HAP-1 (cell line): ENCODE measurements around the gene ERMAP.

ENCODE experiments used
- DNase-seq, 2 experiments: peaks; one replicate each; pipeline ENCODE4 v3.0.0-alpha.2; 2016 to 2020; ENCODE audit warnings: low spot score in 2 of 2
- H3K27me3 ChIP-seq: fragments of 250-450 bp; sonication (Bioruptor Pico); 2 replicates; pipeline ENCODE4 v1.5.1; 2020; ENCODE audit warnings: low read depth, mild to moderate bottlenecking, moderate library complexity
- H3K36me3 ChIP-seq: fragments of 250-450 bp; sonication (Bioruptor Pico); replicated peaks from 2 replicates; pipeline ENCODE4 v1.5.1; 2020; ENCODE audit warnings: mild to moderate bottlenecking
- H3K4me1 ChIP-seq: fragments of 250-450 bp; sonication (Bioruptor Pico); 2 replicates; pipeline ENCODE4 v1.5.1; 2020; ENCODE audit warnings: mild to moderate bottlenecking
- H3K4me3 ChIP-seq: fragments of 250-450 bp; sonication (Bioruptor Pico); 2 replicates; pipeline ENCODE4 v1.5.1; 2020; ENCODE audit warnings: mild to moderate bottlenecking, moderate library complexity
- H3K9me3 ChIP-seq: fragments of 250-450 bp; sonication (Bioruptor Pico); 2 replicates; pipeline ENCODE4 v1.5.1; 2020; ENCODE audit warnings: mild to moderate bottlenecking, moderate library complexity
- in situ Hi-C: fragments of 300-500 bp; cut with MboI; formaldehyde crosslinking; loops from 3 replicates; pipeline ENCODE4 v1.14.3; 2020; ENCODE audit warnings: low sequenced_read_pairs, inconsistent platforms, mixed read lengths

Gene ERMAP

DNA sequence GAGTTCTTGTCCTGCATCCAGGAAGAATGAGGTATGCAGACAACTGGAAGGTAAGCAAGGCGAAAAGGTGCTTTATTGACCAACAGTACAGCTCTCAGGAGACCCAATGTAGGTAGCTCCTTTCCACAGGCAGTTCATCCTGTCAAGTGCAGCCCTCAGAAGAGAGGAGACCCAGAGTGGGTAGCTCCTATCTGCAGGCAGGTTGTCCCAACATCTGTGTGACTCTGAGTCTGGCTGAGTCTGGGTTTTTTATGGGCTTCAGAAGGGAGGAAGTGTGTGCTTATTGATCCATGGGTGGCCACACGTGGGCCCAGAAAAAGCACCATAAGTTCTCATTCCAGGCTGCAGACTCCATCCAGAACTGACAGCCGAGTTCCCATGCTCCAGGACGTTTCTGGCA is 63.5 kb downstream of the ERMAP start:
- DNase-seq = no peak
- H3K4me1 ChIP-seq = no peaks in the 10 kb centered on the region
- in situ Hi-C loops = no loop called here
- no peaks in the 10 kb centered on the region; the same call in 1 of the 2 replicates for H3K27me3 ChIP-seq
- no peaks in the 10 kb centered on the region for H3K9me3 ChIP-seq
- no peak overlapping the region for H3K4me3 ChIP-seq
- no peaks in the 10 kb centered on the region for H3K36me3 ChIP-seq

DNA sequence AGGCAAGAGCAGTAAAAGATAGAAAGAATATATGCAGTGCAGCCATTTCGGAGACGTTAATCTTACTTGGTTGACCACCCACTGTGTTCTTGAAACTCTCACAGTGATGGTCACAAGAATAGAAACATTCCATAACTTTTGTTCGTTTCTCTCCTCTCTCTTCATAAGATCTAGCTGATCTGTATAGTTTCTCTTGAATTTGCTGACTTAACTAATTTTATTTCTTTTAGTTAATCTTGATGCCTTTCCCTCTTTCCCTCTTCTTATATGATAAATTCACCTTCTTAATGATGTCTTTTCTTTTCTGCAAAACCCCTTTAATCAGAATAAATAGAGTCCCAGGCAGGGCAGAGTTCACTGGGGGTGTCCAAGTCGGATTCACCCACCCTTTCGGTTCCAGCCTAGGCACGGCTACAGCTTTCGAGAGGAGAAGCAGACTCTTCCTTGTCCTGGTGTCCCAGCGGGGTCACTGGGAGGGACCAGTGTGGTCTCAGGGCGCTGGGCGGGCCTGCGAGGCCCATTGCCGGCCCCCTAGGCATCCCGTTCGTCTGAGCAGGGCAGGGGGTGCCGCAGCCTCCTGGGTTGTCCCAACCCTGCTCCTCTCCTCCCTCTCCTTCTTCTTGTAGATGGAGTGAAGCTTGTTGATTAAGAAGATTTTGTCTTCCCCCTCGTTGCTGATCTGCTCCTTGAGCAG is 69.3 kb downstream of the ERMAP start:
- in situ Hi-C loops = no loop called here
- H3K36me3 ChIP-seq = no peaks in the 10 kb centered on the region
- no peaks in the 10 kb centered on the region; the same call in 1 of the 2 replicates for H3K27me3 ChIP-seq
- H3K9me3 ChIP-seq = no peaks in the 10 kb centered on the region
- H3K4me1 ChIP-seq = no peaks in the 10 kb centered on the region
- H3K4me3 ChIP-seq = no peak overlapping the region
- DNase-seq = no peak

DNA sequence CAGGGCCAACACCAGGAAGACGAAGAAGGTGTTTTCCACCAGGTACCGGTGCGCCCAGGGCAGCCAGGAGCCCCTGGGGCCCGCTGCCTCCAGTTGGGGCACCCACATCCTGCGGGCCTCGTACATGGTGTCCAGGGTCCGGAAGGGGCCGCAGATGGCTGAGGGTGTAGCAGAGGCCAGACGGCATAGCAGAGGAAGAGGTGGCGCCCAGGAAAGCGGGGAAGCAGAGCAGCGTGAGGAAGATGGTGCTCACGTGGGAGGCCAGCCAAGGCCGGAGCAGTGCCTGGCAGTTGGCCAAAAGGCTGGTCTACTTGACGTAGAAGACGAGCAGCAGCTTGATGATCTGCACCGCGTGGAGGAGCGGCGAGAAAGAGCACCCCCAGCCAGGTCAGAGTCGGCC is 69.9 kb downstream of the ERMAP start:
- H3K4me3 ChIP-seq = no peak overlapping the region
- H3K36me3 ChIP-seq = no peaks in the 10 kb centered on the region
- H3K4me1 ChIP-seq = no peaks in the 10 kb centered on the region
- H3K9me3 ChIP-seq = no peaks in the 10 kb centered on the region
- no peaks in the 10 kb centered on the region; the same call in 1 of the 2 replicates for H3K27me3 ChIP-seq
- in situ Hi-C loops = no loop called here
- DNase-seq = no peak

DNA sequence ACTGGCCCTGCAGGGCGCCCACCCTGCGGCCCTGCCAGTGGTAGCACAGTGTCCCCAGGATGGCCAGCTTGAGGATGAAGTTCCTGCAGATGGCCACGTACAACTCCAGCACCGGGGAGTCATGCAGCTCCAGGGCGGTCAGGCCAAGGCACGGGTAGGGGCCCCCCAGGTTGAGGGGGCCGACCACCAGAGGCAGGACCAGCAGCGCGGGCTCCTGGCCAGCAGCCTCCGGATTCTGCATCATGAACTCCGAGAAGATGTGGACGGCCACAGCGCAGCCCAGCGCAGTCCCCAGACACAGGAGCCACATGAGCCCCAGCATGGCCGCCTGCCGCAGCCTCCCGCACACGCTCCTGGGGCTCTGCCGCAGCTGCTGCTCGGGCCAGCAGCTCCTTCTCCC is 70.4 kb downstream of the ERMAP start:
- no peak for DNase-seq
- H3K27me3 ChIP-seq = no peaks in the 10 kb centered on the region; the same call in 1 of the 2 replicates
- H3K4me1 ChIP-seq = no peaks in the 10 kb centered on the region
- H3K9me3 ChIP-seq = no peaks in the 10 kb centered on the region
- in situ Hi-C loops = no loop called here
- no peaks in the 10 kb centered on the region for H3K36me3 ChIP-seq
- H3K4me3 ChIP-seq = no peak overlapping the region

DNA sequence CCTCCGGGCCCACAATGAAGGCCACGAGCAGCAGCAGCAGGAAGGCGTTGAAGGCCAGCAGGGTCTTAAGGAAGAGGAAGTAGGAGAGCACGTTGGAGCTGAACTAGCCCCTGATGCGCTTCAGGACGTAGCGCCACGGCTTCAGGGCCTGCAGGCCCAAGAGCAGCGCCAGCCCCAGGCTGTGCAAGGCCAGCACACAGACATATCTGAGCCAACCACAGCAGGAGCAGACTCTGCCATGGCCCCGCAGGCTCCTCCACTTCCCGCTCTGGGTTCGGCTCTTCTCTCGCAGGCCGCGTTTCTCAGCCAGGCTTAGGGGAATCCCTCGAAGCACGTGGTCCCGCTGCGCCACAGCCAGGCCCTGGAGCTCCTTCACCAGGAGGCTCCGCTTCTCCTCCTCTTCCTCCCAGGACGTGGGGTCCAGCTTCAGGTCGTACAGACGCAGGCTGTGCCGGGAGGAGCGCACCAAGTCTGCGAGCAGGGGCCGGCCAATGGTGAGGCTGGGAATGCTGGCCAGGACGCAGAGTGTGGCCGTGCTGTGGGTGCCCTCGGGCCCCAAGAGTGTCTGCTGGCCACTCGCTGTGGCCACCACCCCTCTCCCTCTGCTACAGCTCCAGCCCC is 71.2 kb downstream of the ERMAP start:
- Histone ChIP-seq H3K4me3 (no peak overlapping the region), H3K4me1 (no peaks in the 10 kb centered on the region), H3K36me3 (no peaks in the 10 kb centered on the region), H3K9me3 (no peaks in the 10 kb centered on the region), H3K27me3 (no peaks in the 10 kb centered on the region)
- DNase-seq = no peak
- in situ Hi-C loops = no loop called here

DNA sequence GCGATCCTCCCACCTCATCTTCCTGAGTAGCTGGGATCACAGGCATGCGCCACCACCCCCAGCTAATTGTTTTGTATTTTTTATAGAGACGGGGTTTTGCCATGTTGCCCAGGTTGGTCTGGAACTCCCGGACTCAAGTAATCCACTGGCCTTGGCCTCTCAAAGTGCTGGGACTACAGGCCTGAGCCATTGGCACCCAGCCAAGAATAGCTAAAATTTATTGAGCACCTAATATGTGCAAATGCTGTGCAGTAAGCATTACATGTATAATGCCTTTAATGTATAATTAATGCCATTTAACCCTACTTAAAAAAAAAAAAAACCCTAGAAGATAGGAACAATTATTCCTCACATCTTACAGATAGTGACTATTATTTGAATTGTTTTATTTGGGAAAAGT is 72.3 kb downstream of the ERMAP start:
- no peaks in the 10 kb centered on the region; the same call in 1 of the 2 replicates for H3K27me3 ChIP-seq
- H3K4me1 ChIP-seq = no peaks in the 10 kb centered on the region
- H3K36me3 ChIP-seq = no peaks in the 10 kb centered on the region
- in situ Hi-C loops = no loop called here
- no peaks in the 10 kb centered on the region for H3K9me3 ChIP-seq
- H3K4me3 ChIP-seq = no peak overlapping the region
- DNase-seq = no peak

DNA sequence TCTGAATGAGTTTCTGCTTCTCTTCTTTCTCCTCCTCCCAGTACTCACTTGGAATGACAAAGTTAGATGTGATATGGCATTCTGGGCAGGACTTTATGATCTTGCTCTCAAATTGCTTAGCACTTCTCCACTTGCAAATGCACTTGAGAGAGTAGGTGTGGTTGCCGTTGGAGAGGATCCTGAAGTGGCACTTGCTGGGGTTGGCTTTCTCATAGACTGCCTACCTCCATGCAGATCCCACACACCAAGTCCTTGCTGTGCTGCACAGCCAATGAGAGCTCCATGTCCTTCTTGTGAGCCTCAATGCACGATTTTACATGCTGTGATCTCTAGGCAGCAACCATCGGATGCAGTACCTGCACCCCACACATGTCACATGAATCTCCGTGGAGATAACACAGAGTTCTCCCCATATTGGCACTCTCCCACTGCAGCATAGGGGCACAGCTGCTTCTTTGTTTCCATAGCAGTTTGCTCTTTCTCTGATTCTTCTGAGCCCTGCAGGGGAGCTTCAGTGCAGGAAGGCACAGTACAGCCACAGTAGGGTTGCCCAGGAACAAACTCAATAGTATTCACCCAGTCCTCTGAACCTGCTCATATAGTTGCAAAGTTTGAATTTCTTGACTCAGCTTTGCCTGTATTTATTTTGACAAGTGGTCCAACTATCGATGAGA is 74.7 kb downstream of the ERMAP start:
- H3K27me3 ChIP-seq = no peaks in the 10 kb centered on the region; the same call in 1 of the 2 replicates
- no peak for DNase-seq
- in situ Hi-C loops = no loop called here
- 0 out of 2 replicates have a peak, but pooled peaks cover 2% of the 10 kb centered on the region for H3K9me3 ChIP-seq
- H3K4me3 ChIP-seq = no peak overlapping the region
- H3K36me3 ChIP-seq = no peaks in the 10 kb centered on the region
- H3K4me1 ChIP-seq = no peaks in the 10 kb centered on the region
